H1 (cell line): Measurements from ENCODE around the gene SEC16A. TPM values are rescaled to one million over a fixed set of nuclear protein-coding genes. Genes with fewer than 3 reads are reported as not detected.

Experiments
- CTCF ChIA-PET: fragments of 300-600 bp; sonication (Branson Sonifier 250); formaldehyde crosslinking; loops from one replicate; lab custom pipeline; 2021; ENCODE audit not compliant: partially characterized antibody; lab: Charles Lee
- POLR2A ChIA-PET: fragments of 300-600 bp; sonication (Branson Sonifier 250); formaldehyde crosslinking; loops from one replicate; lab custom pipeline; 2021; ENCODE audit warnings: inconsistent platforms; ENCODE audit not compliant: partially characterized antibody; lab: Charles Lee
- DNase-seq, 2 experiments: peaks; one replicate each; pipeline versions ENCODE4 v3.0.0 to v3.0.0-alpha.2; 2010 to 2022; ENCODE audit warnings: low spot score in 2 of 2, low read depth in 1 of 2, mixed read lengths in 1 of 2
- FAIRE-seq: peaks from 2 replicates; lab custom pipeline; 2011; peaks lifted over from hg19 to GRCh38; lab: Jason Lieb, UNC
- H2AFZ ChIP-seq: 2 replicates; pipeline ENCODE4 v1.8.1; 2012; ENCODE audit warnings: low read length, inconsistent platforms
- H2AK5ac ChIP-seq: 2 replicates; pipeline ENCODE4 v1.6.1; 2013; ENCODE audit warnings: low read depth, low read length
- H2BK120ac ChIP-seq: replicated peaks from 2 replicates; pipeline ENCODE3; 2013; ENCODE audit warnings: low read depth, low read length, inconsistent platforms
- H2BK12ac ChIP-seq: 2 replicates; pipeline ENCODE4 v1.6.1; 2013; ENCODE audit warnings: low read depth, low read length
- H2BK15ac ChIP-seq: 2 replicates; pipeline ENCODE4 v1.6.1; 2013; ENCODE audit warnings: low read length
- H2BK20ac ChIP-seq: 2 replicates; pipeline ENCODE4 v1.6.1; 2013; ENCODE audit warnings: low read length
- H2BK5ac ChIP-seq: 2 replicates; pipeline ENCODE4 v1.6.1; 2013; ENCODE audit warnings: low read depth, low read length
- H3K14ac ChIP-seq: 2 replicates; pipeline ENCODE4 v1.6.1; 2013; ENCODE audit warnings: inconsistent platforms; ENCODE audit not compliant: insufficient read length
- H3K18ac ChIP-seq: 2 replicates; pipeline ENCODE4 v1.6.1; 2013; ENCODE audit warnings: low read length; ENCODE audit errors: extremely low read depth
- H3K23ac ChIP-seq: 2 replicates; pipeline ENCODE4 v1.6.1; 2013; ENCODE audit warnings: inconsistent platforms; ENCODE audit not compliant: insufficient read length
- H3K23me2 ChIP-seq: 2 replicates; pipeline ENCODE4 v1.6.1; 2013; ENCODE audit warnings: low read depth, low read length
- H3K27ac ChIP-seq: 2 replicates; pipeline ENCODE4 v1.6.1; 2011; ENCODE audit warnings: low read depth, low read length, inconsistent platforms
- H3K27me3 ChIP-seq, 4 experiments: replicated peaks in 1 of 4; 1 replicate in 1 of 4; 2 replicates in 3 of 4; pipeline versions ENCODE4 v1.6.1 to v1.8.1; 2011 to 2013; ENCODE audit warnings: low read length in 3 of 4, mild to moderate bottlenecking in 3 of 4, inconsistent platforms in 2 of 4, mixed read lengths in 2 of 4, moderate library complexity in 1 of 4; ENCODE audit not compliant: control insufficient read depth in 3 of 4, insufficient read depth in 3 of 4; ENCODE audit errors: extremely low read depth in 1 of 4
- H3K36me3 ChIP-seq, 4 experiments: 2 replicates each; pipeline versions ENCODE4 v1.6.1 to v1.8.1; 2011 to 2013; ENCODE audit warnings: mild to moderate bottlenecking in 4 of 4, low read length in 3 of 4, moderate library complexity in 2 of 4, control low read depth in 1 of 4, inconsistent platforms in 1 of 4; ENCODE audit not compliant: insufficient read depth in 4 of 4, control insufficient read depth in 2 of 4
- H3K4ac ChIP-seq: replicated peaks from 2 replicates; pipeline ENCODE3; 2013; ENCODE audit warnings: low read length, low read depth, mixed read lengths, inconsistent platforms; ENCODE audit not compliant: insufficient read length
- H3K4me1 ChIP-seq, 4 experiments: replicated peaks in 1 of 4; 1 replicate in 1 of 4; 2 replicates in 3 of 4; pipeline versions ENCODE4 v1.6.1 to v1.8.1; 2011 to 2013; ENCODE audit warnings: low read length in 3 of 4, inconsistent platforms in 2 of 4, mixed read lengths in 1 of 4; ENCODE audit not compliant: insufficient read depth in 4 of 4, control insufficient read depth in 3 of 4
- H3K4me2 ChIP-seq, 2 experiments: 2 replicates each; pipeline versions ENCODE4 v1.6.1 to v1.8.1; 2011 to 2013; ENCODE audit warnings: low read depth in 2 of 2, low read length in 2 of 2, control low read depth in 1 of 2, inconsistent platforms in 1 of 2, mild to moderate bottlenecking in 1 of 2; ENCODE audit not compliant: insufficient read depth in 1 of 2
- H3K4me3 ChIP-seq, 4 experiments: fragments of 200-600, 300-600 bp in 1 of 4; sonication (generic), shearing (Covaris generic), sonication (Bioruptor Twin) in 1 of 4; 2 replicates each; pipeline versions ENCODE4 v1.5.1 to v1.8.1; 2011 to 2016; ENCODE audit warnings: low read length in 4 of 4, low read depth in 3 of 4, control low read depth in 2 of 4, inconsistent platforms in 2 of 4, mild to moderate bottlenecking in 2 of 4, mixed read lengths in 1 of 4, moderate library complexity in 1 of 4; ENCODE audit not compliant: insufficient read depth in 2 of 4; ENCODE audit errors: extremely low read depth in 1 of 4
- H3K56ac ChIP-seq: replicated peaks from 2 replicates; pipeline ENCODE3; 2013; ENCODE audit warnings: low read depth, mild to moderate bottlenecking, mixed read lengths, low read length, inconsistent platforms; ENCODE audit not compliant: insufficient read length
- H3K79me1 ChIP-seq: 2 replicates; pipeline ENCODE4 v1.6.1; 2013; ENCODE audit warnings: low read depth, low read length, control low read depth
- H3K79me2 ChIP-seq, 2 experiments: 2 replicates each; pipeline versions ENCODE4 v1.6.1 to v1.8.1; 2012 to 2013; ENCODE audit warnings: low read length in 2 of 2, mild to moderate bottlenecking in 2 of 2, inconsistent platforms in 1 of 2; ENCODE audit not compliant: insufficient read depth in 2 of 2, control insufficient read depth in 1 of 2
- H3K9ac ChIP-seq, 4 experiments: replicated peaks in 1 of 4; 1 replicate in 1 of 4; 2 replicates in 3 of 4; pipeline versions ENCODE4 v1.6.1 to v1.8.1; 2011 to 2013; ENCODE audit warnings: low read depth in 3 of 4, low read length in 3 of 4, control low read depth in 2 of 4, mild to moderate bottlenecking in 2 of 4, moderate library complexity in 2 of 4, inconsistent platforms in 1 of 4; ENCODE audit errors: extremely low read depth in 1 of 4
- H3K9me3 ChIP-seq, 2 experiments: 2 replicates each; pipeline versions ENCODE4 v1.6.1 to v1.8.1; 2012 to 2013; ENCODE audit warnings: mild to moderate bottlenecking in 2 of 2, moderate library complexity in 2 of 2, control low read depth in 1 of 2, inconsistent platforms in 1 of 2, low read depth in 1 of 2, low read length in 1 of 2, mixed read lengths in 1 of 2; ENCODE audit not compliant: insufficient read depth in 2 of 2
- H4K20me1 ChIP-seq, 2 experiments: replicated peaks in 1 of 2; 2 replicates each; pipeline versions ENCODE3 to v1.8.1; 2011 to 2013; ENCODE audit warnings: inconsistent platforms in 2 of 2, low read length in 2 of 2, mild to moderate bottlenecking in 1 of 2; ENCODE audit not compliant: insufficient read depth in 2 of 2, control insufficient read depth in 1 of 2
- H4K5ac ChIP-seq: 2 replicates; pipeline ENCODE4 v1.6.1; 2013; ENCODE audit warnings: low read length, low read depth, mixed read lengths, inconsistent platforms; ENCODE audit not compliant: insufficient read length
- H4K8ac ChIP-seq: 2 replicates; pipeline ENCODE4 v1.8.0; 2013; ENCODE audit warnings: mild to moderate bottlenecking, moderate library complexity, low read length, inconsistent platforms; ENCODE audit not compliant: insufficient read depth; ENCODE audit errors: extremely low read depth
- H4K91ac ChIP-seq: replicated peaks from 2 replicates; pipeline ENCODE3; 2013; ENCODE audit warnings: low read length, mixed read lengths, inconsistent platforms; ENCODE audit not compliant: insufficient read length
- BRCA1 ChIP-seq: IDR thresholded peaks from 2 replicates; pipeline ENCODE4 v1.6.1; 2012; ENCODE audit warnings: low read depth, low read length, improper control_type of control experiment
- CEBPB ChIP-seq: IDR thresholded peaks from 2 replicates; pipeline ENCODE4 v1.6.1; 2012; ENCODE audit warnings: low read depth, low read length
- JUN ChIP-seq: IDR thresholded peaks from 2 replicates; pipeline ENCODE4 v1.6.1; 2011; ENCODE audit warnings: low read depth, mild to moderate bottlenecking, improper control_type of control experiment, low read length
- MAFK ChIP-seq: IDR thresholded peaks from 2 replicates; pipeline ENCODE4 v1.6.1; 2012; ENCODE audit warnings: low read depth, mild to moderate bottlenecking, improper control_type of control experiment, low read length
- POLR2A ChIP-seq, 2 experiments: IDR thresholded peaks; 1 replicate in 1 of 2; 2 replicates in 1 of 2; pipeline ENCODE4 v1.6.1; 2011; ENCODE audit warnings: low read depth in 2 of 2, low read length in 2 of 2, mild to moderate bottlenecking in 2 of 2; ENCODE audit errors: control extremely low read depth in 1 of 2
- RXRA ChIP-seq: IDR thresholded peaks from 2 replicates; pipeline ENCODE4 v1.6.1; 2011; ENCODE audit warnings: low read depth, mild to moderate bottlenecking, low read length, moderate library complexity; ENCODE audit not compliant: insufficient read depth
- WGBS, 2 experiments: shearing (Covaris generic) in 1 of 2; methylation state at CpG; one replicate each; pipeline versions ENCODE4 v1.1.6 to v1.1.7; 2013 to 2015; ENCODE audit warnings: low lambda C conversion rate in 2 of 2, mixed read lengths in 2 of 2, inconsistent platforms in 1 of 2, low coverage in 1 of 2, missing lambda C conversion rate in 1 of 2; ENCODE audit not compliant: insufficient replicate concordance in 2 of 2, insufficient coverage in 1 of 2, insufficient read length in 1 of 2; ENCODE audit errors: extremely low coverage in 1 of 2, missing lambda C conversion rate in 1 of 2; 5-methylcytosine and 5-hydroxymethylcytosine counted together
- polyA plus RNA-seq, 7 experiments: library from polyadenylated mRNA; depleted of rRNA in 3 of 7; stranded (reverse) in 5 of 7; unstranded in 2 of 7; fragments of >200 nt in 5 of 7; fragments of 200-250 nt in 2 of 7; gene quantifications; 1 replicate in 5 of 7; 2 replicates in 1 of 7; 4 replicates in 1 of 7; pipeline versions ENCODE4 v1.2.1 to v1.2.3, GENCODE V29; 2011 to 2013; ENCODE audit warnings: missing spikeins in 2 of 7, mixed read lengths in 2 of 7
- total RNA-seq: library from RNA; stranded (reverse); fragmentation: NEBNext Ultra II Directional; extraction: Animal tissue kit (Norgen Biotek cat#: 25700); gene quantifications from 2 replicates; pipeline ENCODE4 v1.2.1, GENCODE V29; 2021

SEC16A gene
- total and polyA plus RNA-seq, 2 of the 8 experiments (the other 6 are each of a cell fraction or from before 2014, with no cell fraction given) = 21.6 to 49.0 TPM

GRCh38 chr9:136405481-136405880, 77.4 kb downstream of the SEC16A start:
- Histone ChIP-seq H3K27me3 (no peaks in the 10 kb centered on the region), H3K56ac (no peak overlapping the region), H3K27ac (no peak overlapping the region), H4K91ac (no peak overlapping the region), H4K20me1 (peaks cover 5 to 7% of the 10 kb centered on the region in 2 experiments), H3K14ac (no peak overlapping the region), H2BK15ac (no peak overlapping the region), H3K4ac (no peak overlapping the region), H2AK5ac (no peak overlapping the region), H3K79me1 (peaks cover 13% of the 10 kb centered on the region), H3K9me3 (no peaks in the 10 kb centered on the region), H2BK12ac (no peak overlapping the region), H2BK5ac (no peak overlapping the region), H4K8ac (no peak overlapping the region), H3K4me2 (no peak overlapping the region), H4K5ac (no peak overlapping the region), H3K36me3 (peaks cover 14 to 53% (median 36%) of the 10 kb centered on the region in 4 experiments; a peak in 7 of 8 replicates), H2BK20ac (no peak overlapping the region), H3K79me2 (peaks cover 0 to 18% of the 10 kb centered on the region in 2 experiments; a peak in 2 of 4 replicates), H3K4me1 (peaks cover 0 to 3% (median 1%) of the 10 kb centered on the region in 4 experiments; a peak in 1 of 7 replicates), H3K9ac (no peak overlapping the region), H2AFZ (no peak overlapping the region), H3K23me2 (peaks cover 4% of the 10 kb centered on the region; the same call in 1 of the 2 replicates), H3K23ac (no peak overlapping the region), H2BK120ac (no peak overlapping the region), H3K4me3 (no peak overlapping the region), H3K18ac (no peak overlapping the region)
- no peak for DNase-seq
- 92% methylated on average over 7 of the region's 7 CpGs; no CpG with 5 or more reads in 1 of the 2 experiments for WGBS, 2 experiments
- ChIA-PET CTCF (interaction anchor here (1.3 kb wide), 2 partner anchors 8 to 288 kb away, joined by 3 read pairs; no protein-coding TSS in a partner anchor), POLR2A (interaction anchor here (1.1 to 1.6 kb wide), 4 partner anchors 8 to 70 kb away, joined by 3 to 7 read pairs (median 4); no protein-coding TSS in a partner anchor)
- FAIRE-seq = no peak
- TF ChIP-seq CEBPB (no peak), RXRA (no peak), JUN (no peak), MAFK (no peak), POLR2A (IDR thresholded peaks at IDR 0.05; ENCODE audit: control extremely low read depth in 1 of 2, low read depth in 2 of 2, low read length in 2 of 2) (no peak), BRCA1 (no peak)
